HFF-Myc (cell line): ENCODE results near the gene MAGOH.

Experiments used
- DNase-seq: peaks from one replicate; pipeline ENCODE4 v3.0.0-alpha.2; 2011; ENCODE audit warnings: low read depth; ENCODE audit errors: extremely low read depth
- H3K4me3 ChIP-seq: replicated peaks from 2 replicates; pipeline ENCODE4 v1.5.1; 2011; ENCODE audit warnings: low read depth, mild to moderate bottlenecking, control low read depth, low read length
- CTCF ChIP-seq: IDR thresholded peaks from 2 replicates; pipeline ENCODE4 v1.5.1; 2012; ENCODE audit warnings: mild to moderate bottlenecking, low read depth, low read length, control low read depth; ENCODE audit errors: missing control alignments

MAGOH gene

GRCh38 chr1:53262000-53262399 lies 23.7 kb upstream of the MAGOH start:
- no peak overlapping the region for H3K4me3 ChIP-seq
- TF ChIP-seq CTCF, result no peak
- DNase-seq, result no peak

- DNase-seq, result no peak
- TF ChIP-seq CTCF, result no peak
These were observed 22.4 kb upstream of the MAGOH start for GRCh38 chr1:53260631-53261247.

GRCh38 chr1:53259932-53260331 lies 21.6 kb upstream of the MAGOH start:
- no peak for DNase-seq
- no peak overlapping the region for H3K4me3 ChIP-seq
- TF ChIP-seq CTCF, result no peak

More at GRCh38 chr1:53260631-53261247, 22.4 kb upstream of the MAGOH start:
- H3K4me3 ChIP-seq, result no peak overlapping the region

- no peak for DNase-seq
- no peak for TF ChIP-seq CTCF
These were observed 19.9 kb upstream of the MAGOH start for GRCh38 chr1:53258216-53258615.

GRCh38 chr1:53257454-53258081 lies 19.2 kb upstream of the MAGOH start:
- TF ChIP-seq CTCF, result no peak
- H3K4me3 ChIP-seq, result no peak overlapping the region
- no peak for DNase-seq

More at GRCh38 chr1:53258216-53258615, 19.9 kb upstream of the MAGOH start:
- H3K4me3 ChIP-seq, result no peak overlapping the region

GRCh38 chr1:53256511-53257453 lies 18.5 kb upstream of the MAGOH start:
- no peak for DNase-seq
- no peak overlapping the region for H3K4me3 ChIP-seq
- TF ChIP-seq CTCF, result no peak
